Esophagus squamous epithelium (tissue), 4 donors: Measurements from ENCODE around the gene PCSK4.

Experiments
- POLR2A ChIP-seq, 4 donors: fragments of 450-650 bp; IDR thresholded peaks; one replicate each; pipeline ENCODE4 v1.6.1; 2017; ENCODE audit warnings: antibody characterized with exemption in 4 of 4, mild to moderate bottlenecking in 4 of 4, moderate library complexity in 3 of 4
- TF ChIP-seq, protein P1 (sequence below), 6 experiments: fragments of 450-650 bp in 4 of 6; fragments of 200-600 bp in 2 of 6; sonication (generic) in 2 of 6; IDR thresholded peaks; one replicate each; pipeline ENCODE4 v1.5.1; 2016 to 2019; ENCODE audit warnings: antibody characterized with exemption in 6 of 6, mild to moderate bottlenecking in 4 of 6, moderate library complexity in 4 of 6

DNA sequence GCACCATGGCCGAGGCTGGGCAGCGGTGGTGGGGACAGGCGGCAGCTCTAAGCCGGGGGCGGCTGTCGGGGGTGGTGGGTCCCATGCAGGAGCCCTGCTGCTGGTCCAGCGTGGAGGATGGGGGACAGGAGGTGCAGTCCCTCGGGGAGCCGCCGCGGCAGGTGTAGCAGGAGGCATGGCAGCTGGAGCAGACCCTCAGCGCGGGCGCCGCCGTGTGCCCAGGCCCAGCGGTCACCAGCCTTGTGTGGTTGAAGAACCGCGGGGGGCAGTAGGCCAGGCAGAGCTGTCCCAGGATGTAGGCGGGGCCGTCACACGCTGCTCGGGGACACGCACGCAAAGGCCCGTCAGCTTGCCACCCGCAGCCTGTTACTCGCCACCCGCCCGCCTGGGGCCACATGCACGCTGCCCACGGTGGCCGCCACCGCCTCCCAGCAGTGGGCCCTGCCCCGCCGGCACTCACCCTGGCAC, 8.2 kb downstream of the PCSK4 start:
- no peak for TF ChIP-seq POLR2A (IDR thresholded peaks at IDR 0.05)
- TF ChIP-seq, protein P1, sequence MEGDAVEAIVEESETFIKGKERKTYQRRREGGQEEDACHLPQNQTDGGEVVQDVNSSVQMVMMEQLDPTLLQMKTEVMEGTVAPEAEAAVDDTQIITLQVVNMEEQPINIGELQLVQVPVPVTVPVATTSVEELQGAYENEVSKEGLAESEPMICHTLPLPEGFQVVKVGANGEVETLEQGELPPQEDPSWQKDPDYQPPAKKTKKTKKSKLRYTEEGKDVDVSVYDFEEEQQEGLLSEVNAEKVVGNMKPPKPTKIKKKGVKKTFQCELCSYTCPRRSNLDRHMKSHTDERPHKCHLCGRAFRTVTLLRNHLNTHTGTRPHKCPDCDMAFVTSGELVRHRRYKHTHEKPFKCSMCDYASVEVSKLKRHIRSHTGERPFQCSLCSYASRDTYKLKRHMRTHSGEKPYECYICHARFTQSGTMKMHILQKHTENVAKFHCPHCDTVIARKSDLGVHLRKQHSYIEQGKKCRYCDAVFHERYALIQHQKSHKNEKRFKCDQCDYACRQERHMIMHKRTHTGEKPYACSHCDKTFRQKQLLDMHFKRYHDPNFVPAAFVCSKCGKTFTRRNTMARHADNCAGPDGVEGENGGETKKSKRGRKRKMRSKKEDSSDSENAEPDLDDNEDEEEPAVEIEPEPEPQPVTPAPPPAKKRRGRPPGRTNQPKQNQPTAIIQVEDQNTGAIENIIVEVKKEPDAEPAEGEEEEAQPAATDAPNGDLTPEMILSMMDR (IDR thresholded peaks at IDR 0.05): no peak
